Measurements from ENCODE around the gene SMIM24.
A peak's percentile ranks its signal among the peaks of the same experiment; 100 is the strongest.

The SMIM24 gene

DNA sequence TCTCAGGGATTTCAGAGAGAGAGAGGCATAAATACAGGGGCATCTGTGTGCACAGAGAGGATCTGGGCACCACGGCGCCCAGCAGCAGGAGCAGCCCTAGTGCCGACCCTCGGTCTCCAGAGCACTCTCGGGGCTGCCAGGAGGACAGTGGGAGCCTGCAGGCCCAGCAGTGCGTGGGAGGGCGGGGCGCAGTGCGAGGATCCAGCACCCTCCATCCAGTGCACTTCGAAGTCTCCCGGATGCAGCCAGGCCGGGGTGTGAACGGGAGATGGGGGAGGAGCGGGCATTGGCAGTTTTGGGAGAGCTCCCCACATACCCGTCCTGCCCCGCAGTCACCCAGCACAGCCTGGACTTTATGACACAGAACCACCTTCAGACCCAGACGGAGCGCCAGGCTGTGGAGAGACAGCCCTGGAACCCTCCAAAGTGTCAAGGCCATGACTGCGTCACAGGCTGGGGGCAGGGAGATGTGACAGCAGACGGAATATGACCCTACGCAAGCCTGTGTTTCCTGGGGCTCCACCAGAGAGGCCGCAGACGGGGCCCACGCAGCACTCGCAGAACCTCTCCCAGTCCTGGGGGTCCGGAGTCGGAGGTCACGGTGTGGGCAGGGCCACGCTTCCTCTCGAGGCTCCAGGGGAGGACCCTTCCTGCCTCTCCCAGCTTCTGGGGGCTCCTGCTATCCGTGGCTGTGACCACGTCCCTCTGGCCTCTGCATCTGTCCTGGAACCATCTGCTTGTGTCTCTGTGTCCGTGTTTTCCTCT is 43.9 kb upstream of the SMIM24 start:
- H3K4me3 ChIP-seq (ENCODE audit: low read length), result no peak overlapping the region
- DNase-seq (ENCODE audit: low read depth), result no peak
- TF ChIP-seq, protein P1, sequence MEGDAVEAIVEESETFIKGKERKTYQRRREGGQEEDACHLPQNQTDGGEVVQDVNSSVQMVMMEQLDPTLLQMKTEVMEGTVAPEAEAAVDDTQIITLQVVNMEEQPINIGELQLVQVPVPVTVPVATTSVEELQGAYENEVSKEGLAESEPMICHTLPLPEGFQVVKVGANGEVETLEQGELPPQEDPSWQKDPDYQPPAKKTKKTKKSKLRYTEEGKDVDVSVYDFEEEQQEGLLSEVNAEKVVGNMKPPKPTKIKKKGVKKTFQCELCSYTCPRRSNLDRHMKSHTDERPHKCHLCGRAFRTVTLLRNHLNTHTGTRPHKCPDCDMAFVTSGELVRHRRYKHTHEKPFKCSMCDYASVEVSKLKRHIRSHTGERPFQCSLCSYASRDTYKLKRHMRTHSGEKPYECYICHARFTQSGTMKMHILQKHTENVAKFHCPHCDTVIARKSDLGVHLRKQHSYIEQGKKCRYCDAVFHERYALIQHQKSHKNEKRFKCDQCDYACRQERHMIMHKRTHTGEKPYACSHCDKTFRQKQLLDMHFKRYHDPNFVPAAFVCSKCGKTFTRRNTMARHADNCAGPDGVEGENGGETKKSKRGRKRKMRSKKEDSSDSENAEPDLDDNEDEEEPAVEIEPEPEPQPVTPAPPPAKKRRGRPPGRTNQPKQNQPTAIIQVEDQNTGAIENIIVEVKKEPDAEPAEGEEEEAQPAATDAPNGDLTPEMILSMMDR (IDR thresholded peaks at IDR 0.05; ENCODE audit: insufficient read depth, low read depth, low read length, missing control alignments), result no peak

- TF ChIP-seq, protein P1 (IDR thresholded peaks at IDR 0.05; ENCODE audit: insufficient read depth, low read depth, low read length, missing control alignments), result no peak
- no peak for DNase-seq (ENCODE audit: low read depth)
- no peak overlapping the region for H3K4me3 ChIP-seq (ENCODE audit: low read length)
Measured at GRCh38 chr19:3523361-3524077, 43.2 kb upstream of the SMIM24 start.

GRCh38 chr19:3522421-3523360 is 42.4 kb upstream of the SMIM24 start:
- TF ChIP-seq, protein P1 (IDR thresholded peaks at IDR 0.05; ENCODE audit: insufficient read depth, low read depth, low read length, missing control alignments), result no peak
- no peak for DNase-seq (ENCODE audit: low read depth)
- H3K4me3 ChIP-seq (ENCODE audit: low read length), result no peak overlapping the region

GRCh38 chr19:3521104-3521445 is 40.8 kb upstream of the SMIM24 start:
- TF ChIP-seq, protein P1 (IDR thresholded peaks at IDR 0.05; ENCODE audit: insufficient read depth, low read depth, low read length, missing control alignments), result no peak

DNA sequence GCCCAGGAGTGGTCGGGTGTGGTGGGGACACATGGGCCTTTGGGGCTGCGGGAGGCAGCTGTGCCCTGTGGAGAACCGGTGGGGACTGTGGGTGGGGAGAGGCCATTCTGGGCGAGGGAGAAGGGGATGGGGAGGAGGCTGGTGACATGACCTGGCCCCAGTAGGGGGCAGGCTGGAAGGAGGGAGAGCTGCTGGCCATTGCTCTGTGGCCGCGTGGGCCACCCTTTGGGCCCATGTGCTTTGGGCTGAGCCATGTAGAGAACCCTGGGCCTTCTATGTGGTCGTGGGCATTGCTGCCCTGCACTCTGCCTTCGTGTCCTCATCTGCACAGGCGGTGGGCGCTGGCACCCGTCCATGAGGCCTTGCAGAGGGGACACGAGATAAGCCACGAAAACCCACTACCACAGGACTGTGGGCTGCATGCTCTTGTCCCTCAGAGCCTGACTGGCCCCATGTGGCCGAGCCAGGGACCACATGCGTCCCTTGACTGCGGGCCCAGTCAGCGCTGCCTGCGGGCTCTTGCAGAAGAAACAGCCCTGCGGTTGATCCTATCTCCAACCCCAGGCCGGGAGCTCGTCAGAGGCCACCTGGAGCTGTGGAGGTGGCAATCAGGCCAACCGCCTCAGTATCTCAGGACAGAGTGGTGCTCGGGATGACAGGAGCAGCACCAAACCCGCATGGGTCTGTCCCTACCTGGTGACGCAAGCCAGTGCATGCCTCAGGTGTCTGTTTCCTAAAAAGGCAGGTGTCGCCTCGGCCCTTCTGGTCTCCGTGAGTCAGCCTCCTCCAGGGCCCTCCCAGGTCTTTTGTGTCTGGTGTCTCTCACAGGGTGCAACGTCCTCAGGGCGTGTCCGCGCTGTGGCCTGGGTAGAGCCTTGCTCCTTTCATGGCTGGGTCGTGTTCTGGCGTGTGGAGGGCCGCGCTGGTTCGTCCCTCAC is 40.1 kb upstream of the SMIM24 start:
- TF ChIP-seq, protein P1 (IDR thresholded peaks at IDR 0.05; ENCODE audit: insufficient read depth, low read depth, low read length, missing control alignments), result peak; percentile 7
- no peak overlapping the region for H3K4me3 ChIP-seq (ENCODE audit: low read length)
- DNase-seq (ENCODE audit: low read depth), result peak; percentile 93

More at GRCh38 chr19:3521104-3521445, 40.8 kb upstream of the SMIM24 start:
- no peak for DNase-seq (ENCODE audit: low read depth)
- H3K4me3 ChIP-seq (ENCODE audit: low read length), result no peak overlapping the region

DNA sequence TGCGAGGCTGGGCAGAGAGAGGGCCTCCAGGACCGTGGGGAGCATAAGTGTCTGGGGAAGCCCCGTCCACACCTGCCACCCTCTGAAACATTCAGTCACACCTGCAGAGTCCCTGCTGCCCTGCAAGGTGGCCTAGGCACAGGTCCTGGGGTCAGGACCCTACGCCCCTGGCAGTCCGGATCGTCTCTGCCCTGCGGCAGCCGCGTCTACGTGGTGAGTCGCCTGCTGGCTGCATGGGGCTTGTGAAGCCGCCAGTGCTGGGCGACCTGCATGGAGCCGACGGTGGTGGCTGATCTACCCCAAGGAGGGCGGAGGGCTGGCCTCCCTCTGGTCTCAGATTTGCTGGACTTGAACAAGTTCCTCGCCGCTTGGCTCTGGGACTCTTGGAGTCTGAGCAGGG is 38.8 kb upstream of the SMIM24 start:
- H3K4me3 ChIP-seq (ENCODE audit: low read length), result no peak overlapping the region
- TF ChIP-seq, protein P1 (IDR thresholded peaks at IDR 0.05; ENCODE audit: insufficient read depth, low read depth, low read length, missing control alignments), result no peak
- no peak for DNase-seq (ENCODE audit: low read depth)

Measured in epithelial cell of esophagus (primary cell).